HCT116 (cell line): ENCODE results near the gene ZNF223.

Experiments
- ATF3 ChIP-seq: IDR thresholded peaks from 2 replicates; pipeline ENCODE4 v1.6.1; 2012
- CTCF ChIP-seq, 3 experiments: fragments of 200-600 bp in 1 of 3; sonication (generic) in 1 of 3; IDR thresholded peaks in 2 of 3; conservative IDR thresholded peaks in 1 of 3; 2 replicates each; pipeline ENCODE4 v1.5.1; 2012 to 2017; ENCODE audit warnings: low read depth in 2 of 3, low read length in 2 of 3, antibody characterized with exemption in 1 of 3, borderline replicate concordance in 1 of 3, control low read depth in 1 of 3, mild to moderate bottlenecking in 1 of 3, mixed read lengths in 1 of 3, mixed run types in 1 of 3, moderate library complexity in 1 of 3; ENCODE audit not compliant: insufficient read depth in 1 of 3
- EZH2 ChIP-seq: fragments of 200-600 bp; sonication (generic); IDR thresholded peaks from 2 replicates; pipeline ENCODE4 v1.6.1; 2017; ENCODE audit warnings: antibody characterized with exemption, mixed run types
- EZH2phosphoT487 ChIP-seq: fragments of 200-600 bp; IDR thresholded peaks from 2 replicates; pipeline ENCODE4 v1.6.1; 2018; ENCODE audit warnings: antibody characterized with exemption, borderline replicate concordance
- JUND ChIP-seq: IDR thresholded peaks from 2 replicates; pipeline ENCODE4 v1.6.1; 2012
- MAX ChIP-seq: IDR thresholded peaks from 2 replicates; pipeline ENCODE4 v1.6.1; 2012
- POLR2A ChIP-seq: IDR thresholded peaks from 2 replicates; pipeline ENCODE4 v1.7.0; 2011; ENCODE audit warnings: borderline replicate concordance; ENCODE audit not compliant: insufficient read depth, insufficient read length; ENCODE audit errors: extremely low read depth
- POLR2AphosphoS5 ChIP-seq: IDR thresholded peaks from 2 replicates; pipeline ENCODE4 v1.6.1; 2011; ENCODE audit warnings: mild to moderate bottlenecking, low read depth, low read length, moderate library complexity
- RAD21 ChIP-seq: IDR thresholded peaks from 2 replicates; pipeline ENCODE4 v1.6.1; 2012; ENCODE audit warnings: low read depth, mild to moderate bottlenecking
- REST ChIP-seq: IDR thresholded peaks from 2 replicates; pipeline ENCODE4 v1.6.1; 2012; ENCODE audit warnings: low read depth
- SIN3A ChIP-seq: IDR thresholded peaks from 2 replicates; pipeline ENCODE4 v1.6.1; 2012; ENCODE audit warnings: low read depth
- SP1 ChIP-seq: IDR thresholded peaks from 2 replicates; pipeline ENCODE4 v1.6.1; 2012; ENCODE audit warnings: low read depth
- TCF7L2 ChIP-seq: IDR thresholded peaks from 2 replicates; pipeline ENCODE4 v1.7.0; 2011; ENCODE audit warnings: borderline replicate concordance, inconsistent platforms; ENCODE audit not compliant: insufficient read depth, insufficient read length; ENCODE audit errors: extremely low read depth
- ZNF274 ChIP-seq: fragments of 200-500 bp; sonication (Bioruptor generic); IDR thresholded peaks from 2 replicates; pipeline ENCODE4 v1.6.1; 2014; ENCODE audit warnings: mild to moderate bottlenecking, low read depth, low read length, inconsistent platforms

- TF ChIP-seq CTCF (IDR thresholded peaks at IDR 0.05 in 2 of 3, conservative IDR thresholded peaks at IDR 0.05 in 1 of 3; ENCODE audit: borderline replicate concordance in 1 of 3, insufficient read depth in 1 of 3, low read depth in 2 of 3, low read length in 2 of 3) = no peak
- no peak for TF ChIP-seq POLR2A
- TF ChIP-seq EZH2 = no peak
- TF ChIP-seq MAX = no peak
- TF ChIP-seq ZNF274 = no peak
- TF ChIP-seq TCF7L2 = no peak
- TF ChIP-seq JUND = no peak
- no peak for TF ChIP-seq REST
- no peak for TF ChIP-seq SP1
- no peak for TF ChIP-seq RAD21
- TF ChIP-seq EZH2phosphoT487 = no peak
- TF ChIP-seq POLR2AphosphoS5 = no peak
- no peak for TF ChIP-seq SIN3A
- TF ChIP-seq ATF3 = no peak
Measured at GRCh38 chr19:44069415-44069814, 17.6 kb downstream of the ZNF223 start.
